OCI-M2 (cell line): ENCODE results near the gene LAMB1.

Experiments used
- DNase-seq: peaks from one replicate; lab custom pipeline; 2025; ENCODE audit not compliant: unreplicated experiment; lab: John Stamatoyannopoulos, UW

LAMB1 gene

DNA sequence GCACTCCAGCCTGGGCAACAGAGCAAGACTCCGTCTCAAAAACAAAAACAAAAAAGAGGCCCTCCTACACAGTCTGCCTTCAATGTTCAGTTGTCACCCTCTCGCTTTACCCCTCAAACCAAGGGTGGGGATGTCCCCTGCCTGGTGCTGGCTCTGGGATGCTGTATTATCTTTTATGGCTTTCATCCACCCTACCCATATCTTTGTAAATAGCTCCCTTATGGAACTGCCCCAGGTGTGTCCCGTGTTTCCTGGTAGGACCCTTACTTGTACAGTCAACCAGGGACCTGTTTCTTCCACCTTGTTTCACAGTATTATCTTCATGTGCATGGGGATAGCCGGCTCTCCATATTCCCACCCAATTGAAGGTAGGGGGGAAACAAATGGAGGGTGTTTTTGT lies 15.7 kb upstream of the LAMB1 start:
- DNase-seq = no peak

GRCh38 chr7:108017776-108018151 lies 14.8 kb upstream of the LAMB1 start:
- no peak for DNase-seq

- DNase-seq = no peak
These were observed 14.1 kb upstream of the LAMB1 start for GRCh38 chr7:108016841-108017775.

- DNase-seq = no peak
These were observed 12.8 kb upstream of the LAMB1 start for GRCh38 chr7:108015740-108016139.

GRCh38 chr7:108014747-108015682 lies 12.1 kb upstream of the LAMB1 start:
- DNase-seq = no peak

DNA sequence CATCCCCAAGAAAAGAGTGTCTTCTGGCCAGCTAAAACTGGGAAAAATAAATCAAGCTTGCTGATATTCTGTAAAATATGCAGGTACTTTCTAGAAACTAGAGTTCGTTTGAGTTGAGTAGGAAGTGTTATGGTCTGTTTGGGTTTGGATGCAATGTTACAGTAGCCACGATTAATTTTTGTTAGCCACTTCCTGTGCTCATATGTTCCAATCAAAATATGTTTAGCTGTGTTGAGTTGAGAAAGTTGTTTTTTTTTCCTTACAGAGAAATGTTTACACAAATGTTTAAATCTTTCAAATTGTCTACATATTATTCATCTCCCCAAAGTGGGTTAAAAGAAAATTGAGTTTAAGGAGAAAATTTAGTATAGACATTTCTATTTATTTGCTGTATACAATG lies 11.3 kb upstream of the LAMB1 start:
- no peak for DNase-seq

- no peak for DNase-seq
These were observed 9.8 kb upstream of the LAMB1 start for GRCh38 chr7:108012499-108013430.

DNA sequence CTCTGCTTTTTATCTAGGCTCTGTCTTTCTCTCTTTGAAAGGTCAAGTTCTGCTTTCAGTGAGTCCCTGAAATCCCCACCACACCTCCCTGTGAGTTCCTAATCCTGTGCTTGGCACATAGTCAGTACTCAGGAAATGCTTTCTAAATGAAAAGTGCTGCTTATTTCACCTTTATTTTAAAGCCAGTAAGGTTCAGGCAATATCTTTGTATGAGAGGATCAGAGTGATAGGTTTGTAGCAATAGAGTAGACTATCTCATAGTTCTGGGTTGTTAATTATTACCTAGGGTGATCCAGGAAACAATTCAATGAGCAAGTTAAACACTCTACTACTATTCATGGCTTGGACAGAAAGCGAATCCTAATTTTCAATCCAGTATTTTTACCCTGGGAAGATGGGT lies 7.4 kb upstream of the LAMB1 start:
- no peak for DNase-seq

DNA sequence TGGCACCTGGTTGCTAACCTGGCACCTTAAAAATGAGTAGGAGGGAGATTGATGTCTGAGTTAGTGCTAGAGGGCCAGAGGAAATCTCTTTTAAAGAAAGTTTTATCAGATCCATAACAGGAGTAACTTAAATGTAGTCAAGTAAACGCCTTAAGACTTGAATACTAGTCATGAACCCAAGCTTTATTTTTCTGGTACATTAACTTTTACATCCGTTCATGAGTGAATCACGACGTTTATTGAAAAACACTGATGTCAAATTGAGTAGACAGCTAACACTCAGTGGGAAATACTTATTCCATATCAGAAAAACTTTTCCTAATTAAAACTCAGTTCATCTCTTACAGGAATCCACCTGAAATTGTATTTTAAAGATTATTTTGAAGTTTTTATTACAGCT lies 6.9 kb upstream of the LAMB1 start:
- no peak for DNase-seq

DNA sequence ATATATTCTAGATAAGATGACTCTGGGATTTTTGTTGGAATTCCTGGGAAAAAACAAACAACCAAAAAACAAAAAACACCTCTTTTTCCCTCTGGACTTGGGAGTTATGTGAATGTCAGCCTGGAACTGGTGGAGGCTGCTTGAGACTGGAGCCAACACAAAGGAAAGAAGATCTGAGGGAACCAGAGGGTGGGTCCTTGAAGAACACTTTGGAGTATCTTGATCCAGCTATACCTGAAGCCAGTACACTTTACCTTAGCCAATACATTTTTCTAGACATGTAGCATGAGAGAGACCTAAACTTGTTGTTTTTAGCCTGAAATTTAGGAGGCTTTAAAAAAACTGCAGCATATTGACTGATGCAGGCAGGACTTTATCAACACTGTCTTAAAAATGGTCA lies 5.9 kb upstream of the LAMB1 start:
- no peak for DNase-seq

DNA sequence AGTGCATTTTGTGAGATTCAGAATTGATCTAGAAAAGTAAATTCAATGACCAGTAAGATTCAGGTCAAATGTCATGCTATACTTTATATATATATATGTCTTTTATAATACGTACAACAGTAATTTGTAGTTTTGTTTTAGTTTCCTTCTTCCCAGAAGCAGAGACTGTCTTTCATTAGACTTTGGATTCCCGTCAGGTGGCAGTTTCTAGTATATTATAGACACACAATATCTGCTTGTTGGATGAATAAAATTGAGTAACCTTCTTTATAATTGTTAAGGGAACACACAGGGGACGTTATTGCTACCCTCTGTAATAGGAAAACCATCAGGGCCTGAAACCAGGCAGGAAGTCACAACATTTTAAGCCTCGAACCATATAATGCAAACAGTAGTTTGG lies 5.3 kb upstream of the LAMB1 start:
- DNase-seq = no peak

GRCh38 chr7:108007762-108008161 lies 4.8 kb upstream of the LAMB1 start:
- DNase-seq = no peak

- DNase-seq = no peak
These were observed 4.3 kb upstream of the LAMB1 start for GRCh38 chr7:108007261-108007660.

GRCh38 chr7:108004220-108005142 lies 1.5 kb upstream of the LAMB1 start:
- no peak for DNase-seq

DNA sequence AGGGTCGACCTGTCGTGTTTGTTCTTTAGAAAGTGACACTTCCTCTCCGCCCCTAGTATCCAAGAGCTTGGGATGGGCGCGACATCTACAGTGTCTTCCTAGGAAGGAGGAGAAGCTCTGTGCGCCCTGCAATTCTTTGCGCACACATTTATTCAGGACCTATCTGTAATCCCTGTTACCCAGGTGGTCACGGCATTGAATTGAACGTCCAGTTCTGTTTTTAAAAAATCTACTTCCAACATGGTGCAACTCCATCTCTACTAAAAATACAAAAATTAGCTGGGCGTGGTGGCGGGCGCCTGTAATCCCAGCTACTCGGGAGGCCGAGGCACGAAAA lies 606 bp upstream of the LAMB1 start:
- DNase-seq = no peak

GRCh38 chr7:108001764-108002725 lies 916 bp downstream of the LAMB1 start:
- no peak for DNase-seq

- DNase-seq = no peak
These were observed 1.8 kb downstream of the LAMB1 start for GRCh38 chr7:108000875-108001763.
